SK-N-SH (cell line): Measurements from ENCODE around the gene BOC. TPM values are rescaled to one million over a fixed set of nuclear protein-coding genes. Genes with fewer than 3 reads are reported as not detected.
A peak's percentile ranks its signal among the peaks of the same experiment; 100 is the strongest.

Source experiments
- CTCF ChIA-PET: fragments of 300-600, 350-600 bp; formaldehyde crosslinking; extraction: SDS; loops from one replicate; lab custom pipeline; 2021; lab: Yijun Ruan, JAX
- POLR2A ChIA-PET: fragments of 350-600 bp; sonication (Branson Sonifier 250); formaldehyde crosslinking; extraction: SDS; loops from one replicate; lab custom pipeline; 2020; ENCODE audit warnings: antibody characterized with exemption, inconsistent platforms; lab: Yijun Ruan, JAX
- DNase-seq: peaks from one replicate; pipeline ENCODE4 v3.0.0; 2012
- H2AFZ ChIP-seq: fragments of 200-600 bp; sonication (generic); 2 replicates; pipeline ENCODE4 v1.8.1; 2016; ENCODE audit warnings: antibody characterized with exemption, mild to moderate bottlenecking, low read depth
- H3F3A ChIP-seq: fragments of 200-600 bp; sonication (generic); replicated peaks from 2 replicates; pipeline ENCODE3; 2016; ENCODE audit warnings: antibody characterized with exemption, mild to moderate bottlenecking; ENCODE audit not compliant: insufficient read depth
- H3K27ac ChIP-seq, 2 experiments: fragments of 200-500 bp in 1 of 2; fragments of 200-600 bp in 1 of 2; sonication (Bioruptor generic) in 1 of 2; sonication (generic), shearing (Covaris generic) in 1 of 2; 2 replicates each; pipeline versions ENCODE4 v1.5.1 to v1.6.1; 2014 to 2016; ENCODE audit warnings: low read depth in 2 of 2, inconsistent platforms in 1 of 2, low read length in 1 of 2, mild to moderate bottlenecking in 1 of 2, mixed read lengths in 1 of 2
- H3K27me3 ChIP-seq: fragments of 200-600 bp; sonication (generic), shearing (Covaris generic); 2 replicates; pipeline ENCODE4 v1.6.1; 2016; ENCODE audit warnings: mixed run types; ENCODE audit not compliant: insufficient read depth
- H3K36me3 ChIP-seq, 2 experiments: fragments of 200-500 bp in 1 of 2; fragments of 200-600 bp in 1 of 2; sonication (Bioruptor generic) in 1 of 2; sonication (generic) in 1 of 2; replicated peaks in 1 of 2; 2 replicates each; pipeline versions ENCODE3 to v1.5.1; 2014 to 2016; ENCODE audit warnings: low read length in 1 of 2, mild to moderate bottlenecking in 1 of 2; ENCODE audit not compliant: insufficient read depth in 2 of 2, control insufficient read depth in 1 of 2
- H3K4me1 ChIP-seq, 2 experiments: fragments of 200-500 bp in 1 of 2; fragments of 200-600 bp in 1 of 2; sonication (Bioruptor generic) in 1 of 2; sonication (generic), shearing (Covaris generic) in 1 of 2; 2 replicates each; pipeline versions ENCODE4 v1.5.1 to v1.6.1; 2014 to 2016; ENCODE audit warnings: low read depth in 1 of 2, low read length in 1 of 2, mixed run types in 1 of 2; ENCODE audit not compliant: insufficient read depth in 2 of 2, control insufficient read depth in 1 of 2
- H3K4me2 ChIP-seq: fragments of 200-600 bp; sonication (generic), shearing (Covaris generic); 2 replicates; pipeline ENCODE4 v1.6.1; 2017; ENCODE audit warnings: mixed run types
- H3K4me3 ChIP-seq, 2 experiments: fragments of 200-500 bp in 1 of 2; fragments of 200-600 bp in 1 of 2; sonication (Bioruptor generic) in 1 of 2; sonication (generic), shearing (Covaris generic) in 1 of 2; 2 replicates each; pipeline versions ENCODE4 v1.5.1 to v1.8.1; 2014 to 2016; ENCODE audit warnings: low read depth in 2 of 2, inconsistent platforms in 1 of 2, low read length in 1 of 2, mild to moderate bottlenecking in 1 of 2, mixed read lengths in 1 of 2, moderate library complexity in 1 of 2
- H3K79me2 ChIP-seq: fragments of 200-600 bp; sonication (generic); 2 replicates; pipeline ENCODE4 v1.8.1; 2017; ENCODE audit warnings: mild to moderate bottlenecking; ENCODE audit not compliant: insufficient read depth
- H3K9ac ChIP-seq: fragments of 200-600 bp; sonication (generic); 2 replicates; pipeline ENCODE4 v1.6.1; 2017; ENCODE audit warnings: mixed run types
- H3K9me2 ChIP-seq: fragments of 200-600 bp; sonication (generic); 2 replicates; pipeline ENCODE4 v1.6.1; 2017; ENCODE audit warnings: mixed run types
- H3K9me3 ChIP-seq: fragments of 200-600 bp; sonication (generic); 2 replicates; pipeline ENCODE4 v1.6.1; 2017; ENCODE audit warnings: mixed run types, mild to moderate bottlenecking, moderate library complexity
- H4K20me1 ChIP-seq: fragments of 200-600 bp; sonication (generic); 2 replicates; pipeline ENCODE4 v1.6.1; 2017; ENCODE audit warnings: mild to moderate bottlenecking, mixed run types; ENCODE audit not compliant: insufficient read depth
- CHD2 ChIP-seq: fragments of 150-350 bp; IDR thresholded peaks from 2 replicates; pipeline ENCODE4 v1.6.1; 2018; ENCODE audit warnings: low read length; ENCODE audit not compliant: partially characterized antibody
- ELF1 ChIP-seq: IDR thresholded peaks from 2 replicates; pipeline ENCODE4 v1.4.0; 2012
- EP300 ChIP-seq, 2 experiments: IDR thresholded peaks; 2 replicates each; pipeline versions ENCODE4 v1.4.0 to v1.6.1; 2012; ENCODE audit warnings: borderline replicate concordance in 1 of 2, low read depth in 1 of 2, low read length in 1 of 2
- EZH2phosphoT487 ChIP-seq: fragments of 200-600 bp; sonication (generic); IDR thresholded peaks from 2 replicates; pipeline ENCODE4 v1.6.1; 2017; ENCODE audit warnings: low read depth, mixed run types, mild to moderate bottlenecking, antibody characterized with exemption, moderate library complexity, borderline replicate concordance
- FOSL2 ChIP-seq: IDR thresholded peaks from 2 replicates; pipeline ENCODE4 v1.4.0; 2012; ENCODE audit warnings: low read depth, mild to moderate bottlenecking, moderate library complexity, borderline replicate concordance
- FOXM1 ChIP-seq: IDR thresholded peaks from 2 replicates; pipeline ENCODE4 v1.4.0; 2012; ENCODE audit warnings: low read depth, mild to moderate bottlenecking
- GATA2 ChIP-seq: sonication (generic); formaldehyde crosslinking; IDR thresholded peaks from 2 replicates; pipeline ENCODE4 v1.5.0; 2020; ENCODE audit warnings: mild to moderate bottlenecking, missing genetic modification reagents
- JUND ChIP-seq: IDR thresholded peaks from 2 replicates; pipeline ENCODE4 v1.4.0; 2012
- MEF2A ChIP-seq: IDR thresholded peaks from 2 replicates; pipeline ENCODE4 v1.4.0; 2012; ENCODE audit warnings: low read depth, borderline replicate concordance
- MXI1 ChIP-seq: IDR thresholded peaks from 2 replicates; pipeline ENCODE4 v1.6.1; 2012; ENCODE audit warnings: mild to moderate bottlenecking, low read depth, low read length, improper control_type of control experiment
- NFIC ChIP-seq: IDR thresholded peaks from 2 replicates; pipeline ENCODE4 v1.4.0; 2012; ENCODE audit warnings: borderline replicate concordance
- NRF1 ChIP-seq: IDR thresholded peaks from 2 replicates; pipeline ENCODE4 v1.6.1; 2012; ENCODE audit warnings: low read depth, mild to moderate bottlenecking, low read length
- PBX3 ChIP-seq: IDR thresholded peaks from 2 replicates; pipeline ENCODE4; 2012
- RAD21 ChIP-seq: IDR thresholded peaks from 2 replicates; pipeline ENCODE4 v1.6.1; 2012; ENCODE audit warnings: mild to moderate bottlenecking, low read length
- RFX5 ChIP-seq: IDR thresholded peaks from 2 replicates; pipeline ENCODE4 v1.6.1; 2012; ENCODE audit warnings: mild to moderate bottlenecking, improper control_type of control experiment, low read length
- SIN3A ChIP-seq: IDR thresholded peaks from 2 replicates; pipeline ENCODE4 v1.6.1; 2012; ENCODE audit warnings: low read depth, mild to moderate bottlenecking, low read length, moderate library complexity, borderline replicate concordance
- SMC3 ChIP-seq: IDR thresholded peaks from 2 replicates; pipeline ENCODE4 v1.6.1; 2012; ENCODE audit warnings: low read depth, low read length, improper control_type of control experiment
- TEAD4 ChIP-seq: IDR thresholded peaks from 2 replicates; pipeline ENCODE4 v1.4.0; 2012; ENCODE audit warnings: mild to moderate bottlenecking, borderline replicate concordance; ENCODE audit not compliant: insufficient read depth
- YY1 ChIP-seq: IDR thresholded peaks from 2 replicates; pipeline ENCODE4 v1.4.0; 2012; ENCODE audit warnings: low read depth, mild to moderate bottlenecking
- WGBS: methylation state at CpG from one replicate; pipeline ENCODE4 v1.1.6; 2017; ENCODE audit warnings: low lambda C conversion rate; 5-methylcytosine and 5-hydroxymethylcytosine counted together
- polyA plus RNA-seq, 3 experiments: library from polyadenylated mRNA; depleted of rRNA; stranded (reverse); fragments of >200 nt; gene quantifications; 2 replicates each; pipeline ENCODE4 v1.2.3, GENCODE V29; 2012
- TF ChIP-seq, protein P1 (sequence below): IDR thresholded peaks from 2 replicates; pipeline ENCODE4 v1.4.0; 2012; ENCODE audit warnings: low read depth
- TF ChIP-seq, protein P2 (sequence below): IDR thresholded peaks from 2 replicates; pipeline ENCODE4 v1.4.0; 2012; ENCODE audit warnings: low read depth, borderline replicate concordance

BOC gene
- polyA plus RNA-seq, 1 of the 3 experiments (the other 2 are of a cell fraction), result 6.6 TPM

- no peak overlapping the region for H3K4me3 ChIP-seq
- peaks cover 10% of the 10 kb centered on the region for H3F3A ChIP-seq
- H3K9me2 ChIP-seq, result no peaks in the 10 kb centered on the region
- no peaks in the 10 kb centered on the region for H3K27me3 ChIP-seq
- ChIA-PET POLR2A (no interaction called here), CTCF (interaction anchor here (0.6 to 1.8 kb wide), 3 partner anchors 13 to 62 kb away, joined by 3 to 5 read pairs (median 3); no protein-coding TSS in a partner anchor)
- H4K20me1 ChIP-seq, result no peaks in the 10 kb centered on the region
- TF ChIP-seq JUND, result no peak
- TF ChIP-seq RAD21, result no peak
- TF ChIP-seq MXI1, result no peak
- no peak for TF ChIP-seq EZH2phosphoT487
- TF ChIP-seq GATA2 (CRISPR knock-in tag), result no peak
- TF ChIP-seq, protein P1, sequence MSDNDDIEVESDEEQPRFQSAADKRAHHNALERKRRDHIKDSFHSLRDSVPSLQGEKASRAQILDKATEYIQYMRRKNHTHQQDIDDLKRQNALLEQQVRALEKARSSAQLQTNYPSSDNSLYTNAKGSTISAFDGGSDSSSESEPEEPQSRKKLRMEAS, result no peak
- TF ChIP-seq RFX5, result no peak
- TF ChIP-seq SIN3A, result no peak
- no peak for DNase-seq
- H3K36me3 ChIP-seq, result peaks cover 0 to under 1% of the 10 kb centered on the region in 2 experiments
- H3K79me2 ChIP-seq, result no peaks in the 10 kb centered on the region
- H3K27ac ChIP-seq, result no peak overlapping the region; a peak in 1 of 4 replicates
- no peaks in the 10 kb centered on the region for H3K9me3 ChIP-seq
- H3K4me2 ChIP-seq, result no peak overlapping the region
- no peak overlapping the region for H2AFZ ChIP-seq
- peaks cover 0 to 33% of the 10 kb centered on the region in 2 experiments; a peak in 2 of 4 replicates for H3K4me1 ChIP-seq
- no peak overlapping the region for H3K9ac ChIP-seq
- WGBS, result 100% methylated on average over 1 of the region's 1 CpG
Observed at GRCh38 chr3:113227146-113227545, 15.8 kb downstream of the BOC start.

DNA sequence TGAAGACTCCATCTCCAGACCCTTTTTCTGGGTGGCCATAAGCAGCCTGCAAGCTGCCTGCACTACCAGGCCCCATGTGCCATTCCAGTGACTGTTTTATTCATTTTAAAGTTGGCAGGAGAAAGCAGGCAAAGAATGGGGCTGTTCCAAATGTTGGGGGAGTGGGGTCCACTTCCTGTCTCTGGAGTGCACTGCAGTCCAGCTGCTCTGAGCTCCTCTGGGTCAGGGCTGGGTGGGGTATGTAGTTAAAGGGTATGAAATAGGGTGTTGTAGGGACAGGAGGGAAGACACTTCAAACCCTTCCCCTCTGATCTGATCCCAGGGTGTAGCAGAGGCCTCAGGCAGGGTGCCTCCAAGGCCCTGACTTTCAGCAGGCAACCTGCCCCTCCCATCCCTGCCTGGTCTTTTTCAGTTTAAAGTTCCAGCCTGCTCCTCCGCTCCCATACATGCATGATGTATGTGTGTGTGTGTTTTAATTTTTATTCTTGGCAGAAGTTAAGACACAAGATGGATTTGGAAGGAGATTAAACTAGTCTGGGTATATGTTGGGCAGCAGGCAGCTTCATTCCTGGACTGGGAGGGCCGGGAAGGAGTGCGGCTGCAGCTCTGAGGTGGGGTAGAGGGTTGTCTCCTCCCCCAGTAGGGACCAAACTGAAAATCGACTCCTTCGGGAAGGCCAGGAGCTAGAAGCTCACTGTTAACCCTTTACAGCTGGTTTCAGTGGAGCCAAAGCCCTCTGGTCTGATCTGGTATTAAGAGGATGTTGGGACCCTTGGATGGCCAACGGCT lies 17.3 kb downstream of the BOC start:
- Histone ChIP-seq H3K9me2 (no peaks in the 10 kb centered on the region), H3K9ac (no peak overlapping the region), H3F3A (peaks cover 12% of the 10 kb centered on the region), H3K27ac (peak overlapping the region in 1 of 2 experiments; percentile 53; a peak in 1 of 4 replicates), H3K79me2 (no peaks in the 10 kb centered on the region), H3K36me3 (no peaks in the 10 kb centered on the region), H3K9me3 (no peaks in the 10 kb centered on the region), H2AFZ (no peak overlapping the region), H3K4me3 (no peak overlapping the region), H3K4me1 (peaks cover 0 to 24% of the 10 kb centered on the region in 2 experiments; a peak in 1 of 4 replicates), H3K27me3 (no peaks in the 10 kb centered on the region), H4K20me1 (no peaks in the 10 kb centered on the region), H3K4me2 (no peak overlapping the region)
- TF ChIP-seq SMC3 (no peak), MXI1 (no peak), NRF1 (no peak), CHD2 (no peak), FOXM1 (no peak), EP300 (IDR thresholded peaks at IDR 0.05; ENCODE audit: borderline replicate concordance in 1 of 2, low read depth in 1 of 2, low read length in 1 of 2) (no peak), FOSL2 (no peak), YY1 (no peak), JUND (no peak), TEAD4 (no peak), ELF1 (no peak), MEF2A (no peak), NFIC (no peak), PBX3 (no peak)
- TF ChIP-seq, protein P2, sequence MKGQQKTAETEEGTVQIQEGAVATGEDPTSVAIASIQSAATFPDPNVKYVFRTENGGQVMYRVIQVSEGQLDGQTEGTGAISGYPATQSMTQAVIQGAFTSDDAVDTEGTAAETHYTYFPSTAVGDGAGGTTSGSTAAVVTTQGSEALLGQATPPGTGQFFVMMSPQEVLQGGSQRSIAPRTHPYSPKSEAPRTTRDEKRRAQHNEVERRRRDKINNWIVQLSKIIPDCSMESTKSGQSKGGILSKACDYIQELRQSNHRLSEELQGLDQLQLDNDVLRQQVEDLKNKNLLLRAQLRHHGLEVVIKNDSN, result no peak
- 68% methylated on average over 5 of the region's 6 CpGs for WGBS
- POLR2A ChIA-PET, result no interaction called here
- CTCF ChIA-PET, result interaction anchor here (0.7 to 2.9 kb wide), 5 partner anchors 10 to 172 kb away, joined by 3 to 8 read pairs (median 3); partner anchors contain the start of gene BOC
- no peak for DNase-seq
